HL-60 (cell line): ENCODE measurements around the gene BTBD16.

Experiments
- DNase-seq, 2 experiments: peaks; one replicate each; pipeline ENCODE4 v3.0.0-alpha.2; 2010 to 2020; ENCODE audit warnings: low read depth in 1 of 2, low spot score in 1 of 2
- H3K27ac ChIP-seq: fragments of 250-450 bp; sonication (Bioruptor Pico); replicated peaks from 2 replicates; pipeline ENCODE4 v1.5.1; 2020; ENCODE audit warnings: mild to moderate bottlenecking, moderate library complexity
- H3K27me3 ChIP-seq: fragments of 250-450 bp; sonication (Bioruptor Pico); 2 replicates; pipeline ENCODE4 v1.5.1; 2021; ENCODE audit warnings: mild to moderate bottlenecking, moderate library complexity; ENCODE audit not compliant: insufficient read depth, poor library complexity, severe bottlenecking
- H3K4me3 ChIP-seq: replicated peaks from 2 replicates; pipeline ENCODE4 v1.5.1; 2011; ENCODE audit warnings: mild to moderate bottlenecking, control low read depth, low read length; ENCODE audit not compliant: insufficient read depth
- CTCF ChIP-seq: IDR thresholded peaks from one replicate; pipeline ENCODE4 v1.5.1; 2011; ENCODE audit warnings: low read length, control low read depth, inconsistent platforms; ENCODE audit not compliant: insufficient read depth
- GABPA ChIP-seq: IDR thresholded peaks from 2 replicates; pipeline ENCODE4 v1.6.1; 2012; ENCODE audit warnings: low read depth
- POLR2AphosphoS5 ChIP-seq: IDR thresholded peaks from 2 replicates; pipeline ENCODE4 v1.6.1; 2012; ENCODE audit warnings: low read depth
- REST ChIP-seq: IDR thresholded peaks from 2 replicates; pipeline ENCODE4 v1.6.1; 2012; ENCODE audit warnings: low read depth; ENCODE audit not compliant: insufficient replicate concordance
- SPI1 ChIP-seq: IDR thresholded peaks from 2 replicates; pipeline ENCODE4 v1.6.1; 2012; ENCODE audit warnings: low read depth, mild to moderate bottlenecking, borderline replicate concordance

BTBD16 gene

GRCh38 chr10:122293156-122293960 is 22.3 kb downstream of the BTBD16 start:
- Histone ChIP-seq H3K4me3 (no peak overlapping the region), H3K27me3 (peaks cover 7% of the 10 kb centered on the region), H3K27ac (no peak overlapping the region)
- DNase-seq = no peak
- TF ChIP-seq CTCF (no peak), SPI1 (no peak), POLR2AphosphoS5 (no peak), REST (no peak), GABPA (no peak)

- no peak overlapping the region for H3K27ac ChIP-seq
- H3K27me3 ChIP-seq = peaks cover 7% of the 10 kb centered on the region
- H3K4me3 ChIP-seq = no peak overlapping the region
- no peak for DNase-seq
- TF ChIP-seq POLR2AphosphoS5 = no peak
- TF ChIP-seq GABPA = no peak
- no peak for TF ChIP-seq SPI1
Measured at GRCh38 chr10:122293961-122294380, 22.9 kb downstream of the BTBD16 start.

GRCh38 chr10:122294511-122295450 is 23.7 kb downstream of the BTBD16 start:
- no peak overlapping the region for H3K27ac ChIP-seq
- TF ChIP-seq CTCF = no peak
- TF ChIP-seq SPI1 = no peak
- no peak for TF ChIP-seq POLR2AphosphoS5
- no peak for TF ChIP-seq GABPA
- TF ChIP-seq REST = no peak
- H3K4me3 ChIP-seq = no peak overlapping the region
- no peak for DNase-seq
- peaks cover 7% of the 10 kb centered on the region for H3K27me3 ChIP-seq

- no peak overlapping the region for H3K4me3 ChIP-seq
- DNase-seq = no peak
- no peak overlapping the region for H3K27ac ChIP-seq
- TF ChIP-seq GABPA = no peak
- no peak for TF ChIP-seq POLR2AphosphoS5
- no peak for TF ChIP-seq SPI1
- TF ChIP-seq CTCF = no peak
- no peak for TF ChIP-seq REST
- peaks cover 7% of the 10 kb centered on the region for H3K27me3 ChIP-seq
Measured at GRCh38 chr10:122295451-122295809, 24.3 kb downstream of the BTBD16 start.
